Measurements from ENCODE around the gene CLCNKA.

DNA sequence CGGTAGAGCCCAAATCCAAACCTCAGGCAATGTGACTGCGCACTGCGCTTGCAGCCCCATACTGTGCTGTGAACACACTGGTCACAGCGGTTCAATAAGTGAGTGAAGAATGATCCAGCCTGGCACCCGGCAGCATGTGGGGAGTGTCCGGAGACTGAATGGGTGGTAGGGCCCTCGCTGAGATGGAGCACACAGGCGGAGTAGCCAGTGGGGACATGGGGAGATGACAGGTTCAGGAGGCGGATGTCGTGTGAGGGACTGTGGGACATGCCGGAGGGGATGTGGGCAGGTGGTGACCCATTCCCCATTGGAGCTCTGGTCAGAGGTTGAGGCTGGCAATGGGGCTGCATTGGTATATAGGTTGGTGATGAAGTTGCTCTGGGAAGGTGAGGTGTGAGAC is 12.2 kb upstream of the CLCNKA start:
- TF ChIP-seq EZH2 (IDR thresholded peaks at IDR 0.05; ENCODE audit: borderline replicate concordance, low read length), result no peak
- TF ChIP-seq CTCF (IDR thresholded peaks at IDR 0.05; ENCODE audit: low read length), result no peak

Data from OCI-LY1 (cell line).